Upper lobe of left lung (tissue), 6 donors: Measurements from ENCODE around the gene SYCE3. TPM values are rescaled to one million over a fixed set of nuclear protein-coding genes. Genes with fewer than 3 reads are reported as not detected.
A peak's percentile ranks its signal among the peaks of the same experiment; 100 is the strongest.

Source experiments
- ATAC-seq, 2 donors: fragments of 200-7000 bp; cut with Tn5 transposase; one replicate each; pipeline ENCODE4 v1.9.1; 2022; ENCODE audit warnings: mild to moderate bottlenecking in 2 of 2, moderate library complexity in 2 of 2; ENCODE audit not compliant: low FRiP score in 2 of 2
- DNase-seq, 2 donors: peaks; one replicate each; pipeline ENCODE4 v3.0.0-alpha.2; 2019 to 2020
- H3K27ac ChIP-seq, 4 donors: fragments of 200-600 bp; sonication (generic); one replicate each; pipeline ENCODE4 v1.5.1; 2016 to 2019
- H3K27me3 ChIP-seq, 4 donors: fragments of 200-600 bp; sonication (generic); one replicate each; pipeline ENCODE4 v1.5.1; 2017 to 2019
- H3K36me3 ChIP-seq, 4 donors: fragments of 200-600 bp; sonication (generic); one replicate each; pipeline ENCODE4 v1.5.1; 2016 to 2019
- H3K4me1 ChIP-seq, 4 donors: fragments of 200-600 bp; sonication (generic); one replicate each; pipeline ENCODE4 v1.5.1; 2018 to 2019
- H3K4me3 ChIP-seq, 4 donors: fragments of 200-600 bp; sonication (generic); one replicate each; pipeline ENCODE4 v1.5.1; 2017 to 2019; ENCODE audit warnings: mild to moderate bottlenecking in 2 of 4, moderate library complexity in 1 of 4
- H3K9me3 ChIP-seq, 4 donors: fragments of 200-600 bp; sonication (generic); one replicate each; pipeline ENCODE4 v1.5.1; 2018 to 2019
- EP300 ChIP-seq, 4 donors: sonication (generic); formaldehyde crosslinking; IDR thresholded peaks; one replicate each; pipeline ENCODE4 v1.5.1; 2017; ENCODE audit warnings: antibody characterized with exemption in 4 of 4, control low read depth in 2 of 4
- POLR2A ChIP-seq, 4 donors: fragments of 450-650 bp; IDR thresholded peaks; one replicate each; pipeline ENCODE4 v1.5.1; 2016 to 2017; ENCODE audit warnings: antibody characterized with exemption in 4 of 4, mild to moderate bottlenecking in 2 of 4
- POLR2AphosphoS5 ChIP-seq, 2 donors: sonication (generic); formaldehyde crosslinking; IDR thresholded peaks; one replicate each; pipeline ENCODE4 v1.5.1; 2017; ENCODE audit warnings: antibody characterized with exemption in 2 of 2
- WGBS, 2 donors: methylation state at CpG; one replicate each; pipeline ENCODE4 v1.1.5; 2017 to 2018; 5-methylcytosine and 5-hydroxymethylcytosine counted together
- total RNA-seq, 6 donors: library from RNA; depleted of rRNA in 4 of 6; stranded (reverse); fragments of >200 nt in 4 of 6; gene quantifications; one replicate each; pipeline versions ENCODE4 v1.1.0 to v1.2.1, GENCODE V29; 2016 to 2021
- TF ChIP-seq, protein P1 (sequence below), 6 experiments: fragments of 450-650 bp in 4 of 6; fragments of 200-600 bp in 2 of 6; sonication (generic) in 2 of 6; IDR thresholded peaks; one replicate each; pipeline ENCODE4 v1.5.1; 2016 to 2019; ENCODE audit warnings: antibody characterized with exemption in 6 of 6
- donor health status: DM: no; HTN: no; CAD: no; lungs with moderate emphysema.
- donor health status: DM: no; HTN: yes; CAD: no; lungs with severe emphysema.

SYCE3 gene
- total RNA-seq, 6 donors from 2014 or later, result 3.4 TPM; not detected in 5

DNA sequence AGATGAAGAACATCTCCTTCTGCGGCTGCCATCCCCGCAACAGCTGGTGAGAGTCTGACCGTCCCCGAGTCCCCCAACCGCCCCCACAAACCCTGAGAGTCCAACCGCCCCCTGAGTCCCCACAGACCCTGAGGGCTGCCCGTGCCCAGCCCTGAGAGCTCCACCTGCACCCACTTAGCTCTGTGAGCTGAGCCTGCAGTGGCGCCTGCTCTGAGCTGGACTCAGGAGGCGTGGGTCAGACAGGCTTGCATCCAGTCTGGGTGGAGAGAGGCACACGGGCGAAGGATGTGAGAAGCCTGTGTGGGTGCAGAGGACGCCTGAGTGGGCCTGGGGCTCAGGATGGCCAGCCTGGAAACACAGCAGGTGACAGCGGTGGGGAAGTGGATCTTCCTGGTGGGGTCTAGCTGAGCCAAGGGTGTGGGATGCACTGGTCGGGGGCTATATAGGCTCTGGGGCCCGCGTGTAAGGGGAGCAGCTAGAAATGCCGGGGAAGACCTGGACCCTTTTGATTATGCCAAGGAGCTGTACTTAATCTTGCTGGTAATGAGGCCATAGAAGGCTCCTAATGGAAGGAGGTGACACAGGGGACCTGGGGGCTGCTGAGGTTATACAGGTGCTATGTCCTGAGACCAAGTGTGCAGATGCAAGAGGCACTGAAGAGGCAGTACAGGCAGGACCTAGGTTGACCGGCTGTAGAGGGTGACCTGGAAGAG is 44.4 kb upstream of the SYCE3 start:
- no peak for TF ChIP-seq EP300 (IDR thresholded peaks at IDR 0.05)
- no peak for TF ChIP-seq POLR2A (IDR thresholded peaks at IDR 0.05)
- no peak for TF ChIP-seq POLR2AphosphoS5 (IDR thresholded peaks at IDR 0.05)
- TF ChIP-seq, protein P1, sequence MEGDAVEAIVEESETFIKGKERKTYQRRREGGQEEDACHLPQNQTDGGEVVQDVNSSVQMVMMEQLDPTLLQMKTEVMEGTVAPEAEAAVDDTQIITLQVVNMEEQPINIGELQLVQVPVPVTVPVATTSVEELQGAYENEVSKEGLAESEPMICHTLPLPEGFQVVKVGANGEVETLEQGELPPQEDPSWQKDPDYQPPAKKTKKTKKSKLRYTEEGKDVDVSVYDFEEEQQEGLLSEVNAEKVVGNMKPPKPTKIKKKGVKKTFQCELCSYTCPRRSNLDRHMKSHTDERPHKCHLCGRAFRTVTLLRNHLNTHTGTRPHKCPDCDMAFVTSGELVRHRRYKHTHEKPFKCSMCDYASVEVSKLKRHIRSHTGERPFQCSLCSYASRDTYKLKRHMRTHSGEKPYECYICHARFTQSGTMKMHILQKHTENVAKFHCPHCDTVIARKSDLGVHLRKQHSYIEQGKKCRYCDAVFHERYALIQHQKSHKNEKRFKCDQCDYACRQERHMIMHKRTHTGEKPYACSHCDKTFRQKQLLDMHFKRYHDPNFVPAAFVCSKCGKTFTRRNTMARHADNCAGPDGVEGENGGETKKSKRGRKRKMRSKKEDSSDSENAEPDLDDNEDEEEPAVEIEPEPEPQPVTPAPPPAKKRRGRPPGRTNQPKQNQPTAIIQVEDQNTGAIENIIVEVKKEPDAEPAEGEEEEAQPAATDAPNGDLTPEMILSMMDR (IDR thresholded peaks at IDR 0.05), result no peak
- Histone ChIP-seq H3K27ac (no peak overlapping the region), H3K27me3 (peaks cover 0 to 22% (median 15%) of the 10 kb centered on the region in 4 donors), H3K36me3 (no peaks in the 10 kb centered on the region), H3K4me1 (peaks cover 0 to 5% (median 0%) of the 10 kb centered on the region in 4 donors), H3K9me3 (no peaks in the 10 kb centered on the region), H3K4me3 (no peak overlapping the region)
- WGBS, 2 donors, result 80 to 94% methylated on average over 6 to 17 of the region's 18 CpGs
- ATAC-seq (no peak), DNase-seq (no peak)

DNA sequence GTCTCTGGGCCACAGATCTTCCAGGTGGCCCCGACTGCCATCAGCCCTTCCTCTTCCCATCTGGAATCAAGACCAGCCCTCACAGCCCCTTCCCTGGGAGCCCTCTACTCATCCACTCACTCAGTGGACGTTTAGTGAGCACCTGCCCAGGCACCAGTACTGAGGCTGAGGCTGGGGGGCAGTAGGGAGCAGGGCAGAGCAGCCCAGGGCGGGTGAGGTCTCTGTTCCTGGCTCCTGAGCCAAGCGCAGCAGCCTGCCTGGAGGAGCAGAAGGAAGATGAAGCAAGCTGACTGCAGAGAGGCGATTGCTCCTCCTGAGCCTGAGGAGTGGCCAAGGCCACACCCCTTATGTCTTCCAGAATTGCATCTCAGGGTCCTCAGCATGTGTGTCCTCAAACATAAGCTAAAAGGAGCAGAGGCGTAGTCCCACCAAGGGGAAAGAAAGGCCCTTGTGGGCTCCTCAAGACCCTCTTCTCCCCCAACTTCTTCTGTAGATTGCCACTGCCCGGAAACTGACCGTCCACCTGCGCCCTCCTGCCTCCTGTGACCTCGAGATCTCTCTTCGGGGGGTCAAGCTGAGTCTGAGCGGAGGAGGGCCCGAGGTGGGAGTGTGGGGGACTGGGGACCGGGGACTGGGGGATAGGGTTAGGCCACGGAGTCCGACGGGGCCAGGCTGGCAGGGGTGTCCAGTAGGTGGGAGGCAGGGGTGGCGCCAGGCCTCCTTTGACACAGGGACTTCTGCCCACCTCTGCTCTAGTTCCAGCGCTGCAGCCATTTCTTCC is 43.6 kb upstream of the SYCE3 start:
- TF ChIP-seq POLR2AphosphoS5 (IDR thresholded peaks at IDR 0.05) (no peak), POLR2A (IDR thresholded peaks at IDR 0.05) (no peak), EP300 (IDR thresholded peaks at IDR 0.05) (no peak)
- TF ChIP-seq, protein P1 (IDR thresholded peaks at IDR 0.05), result no peak
- ATAC-seq, result no peak
- no peaks in the 10 kb centered on the region for H3K36me3 ChIP-seq
- H3K27ac ChIP-seq, result no peak overlapping the region
- WGBS, 2 donors, result 71 to 75% methylated on average over 18 to 19 of the region's 19 CpGs
- H3K4me3 ChIP-seq, result no peak overlapping the region
- H3K27me3 ChIP-seq, result peaks cover 0 to 26% (median 15%) of the 10 kb centered on the region in 4 donors
- peaks cover 0 to 5% (median under 1%) of the 10 kb centered on the region in 4 donors for H3K4me1 ChIP-seq
- H3K9me3 ChIP-seq, result no peaks in the 10 kb centered on the region
- peak in 1 of 2 donors; percentile 55 for DNase-seq

DNA sequence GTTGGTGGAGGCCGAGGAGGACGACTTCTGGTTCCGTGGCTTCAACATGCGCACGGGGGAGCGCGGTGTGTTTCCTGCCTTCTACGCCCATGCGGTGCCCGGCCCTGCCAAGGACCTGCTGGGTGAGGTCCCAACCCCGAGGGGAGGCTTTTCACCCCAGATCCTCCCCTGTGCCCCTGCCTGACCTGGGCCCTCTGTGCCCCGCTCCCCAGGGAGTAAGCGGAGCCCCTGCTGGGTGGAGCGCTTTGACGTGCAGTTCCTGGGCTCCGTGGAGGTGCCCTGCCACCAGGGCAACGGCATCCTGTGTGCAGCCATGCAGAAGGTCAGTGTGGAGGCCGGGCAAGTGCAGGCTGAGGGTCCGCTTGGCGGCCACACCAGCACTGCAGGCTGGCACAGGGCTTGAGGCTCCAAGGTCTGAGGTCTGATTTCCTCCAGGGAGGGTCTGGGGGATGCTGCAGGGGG is 42.9 kb upstream of the SYCE3 start:
- 88% methylated on average over 17 of the region's 20 CpGs; no CpG with 5 or more reads in 1 of the 2 donors for WGBS, 2 donors
- Histone ChIP-seq H3K9me3 (no peaks in the 10 kb centered on the region), H3K36me3 (no peaks in the 10 kb centered on the region), H3K27ac (no peak overlapping the region), H3K27me3 (peaks cover 0 to 33% (median 18%) of the 10 kb centered on the region in 4 donors), H3K4me3 (no peak overlapping the region), H3K4me1 (peaks cover 4 to 9% (median 7%) of the 10 kb centered on the region in 4 donors)
- TF ChIP-seq POLR2A (IDR thresholded peaks at IDR 0.05), result no peak
- no peak for TF ChIP-seq POLR2AphosphoS5 (IDR thresholded peaks at IDR 0.05)
- no peak for TF ChIP-seq EP300 (IDR thresholded peaks at IDR 0.05)
- TF ChIP-seq, protein P1 (IDR thresholded peaks at IDR 0.05), result no peak
- ATAC-seq, result no peak
- DNase-seq, result peak in 1 of 2 donors; percentile 72

DNA sequence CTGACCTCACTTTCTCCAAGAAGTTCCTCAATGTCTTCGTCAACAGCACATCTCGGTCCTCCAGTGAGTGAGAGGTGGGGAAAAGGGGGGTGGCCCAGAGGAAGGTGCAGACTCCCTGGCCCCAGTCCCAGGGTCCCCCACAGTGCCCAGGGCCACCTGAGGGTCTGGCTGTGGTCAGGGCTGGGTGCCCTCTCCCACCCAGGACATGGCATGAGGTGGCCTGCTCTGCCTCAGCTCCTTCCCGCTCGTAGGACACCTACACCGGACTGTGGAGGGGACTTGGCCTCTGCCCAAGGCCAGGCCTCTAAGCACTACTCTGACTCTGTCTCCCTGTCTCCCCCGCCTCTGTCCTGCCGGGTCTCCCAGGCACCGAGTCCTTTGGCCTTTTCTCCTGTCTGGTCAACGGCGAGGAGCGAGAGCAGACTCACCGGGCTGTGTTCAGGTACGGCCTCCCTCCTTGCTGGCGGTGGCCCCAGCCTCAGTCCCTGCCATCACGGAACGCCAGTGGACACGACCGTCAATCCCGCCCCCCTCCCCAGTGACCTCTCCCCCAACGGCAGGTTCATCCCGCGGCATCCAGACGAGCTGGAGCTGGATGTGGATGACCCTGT is 42.4 kb upstream of the SYCE3 start:
- Histone ChIP-seq H3K27ac (no peak overlapping the region), H3K36me3 (no peaks in the 10 kb centered on the region), H3K9me3 (no peaks in the 10 kb centered on the region), H3K4me3 (no peak overlapping the region), H3K4me1 (peaks cover 7 to 14% (median 11%) of the 10 kb centered on the region in 4 donors), H3K27me3 (peaks cover 0 to 38% (median 21%) of the 10 kb centered on the region in 4 donors)
- 86 to 87% methylated on average over 21 of the region's 23 CpGs for WGBS, 2 donors
- DNase-seq (no peak), ATAC-seq (no peak)
- TF ChIP-seq EP300 (IDR thresholded peaks at IDR 0.05) (no peak), POLR2A (IDR thresholded peaks at IDR 0.05) (no peak), POLR2AphosphoS5 (IDR thresholded peaks at IDR 0.05) (no peak)
- TF ChIP-seq, protein P1 (IDR thresholded peaks at IDR 0.05), result no peak
